Spleen (tissue), 7 donors: ENCODE results near the gene MAGEA10.

Experiments
- POLR2A ChIP-seq, 3 donors: fragments of 450-650 bp; IDR thresholded peaks; one replicate each; pipeline ENCODE4 v1.5.1; 2017; ENCODE audit warnings: antibody characterized with exemption in 3 of 3, mild to moderate bottlenecking in 1 of 3
- POLR2AphosphoS5 ChIP-seq, 3 donors: sonication (generic); formaldehyde crosslinking; IDR thresholded peaks; one replicate each; pipeline ENCODE4 v1.5.1; 2017; ENCODE audit warnings: antibody characterized with exemption in 3 of 3
- TF ChIP-seq, protein P1 (sequence below), 11 experiments: fragments of 200-600 bp in 7 of 11; fragments of 450-650 bp in 4 of 11; sonication (generic) in 4 of 11; IDR thresholded peaks in 8 of 11; conservative IDR thresholded peaks in 3 of 11; 1 replicate in 7 of 11; 2 replicates in 4 of 11; pipeline versions ENCODE4 v1.4.0 to v1.8.0; 2016 to 2021; ENCODE audit warnings: antibody characterized with exemption in 11 of 11, inconsistent platforms in 4 of 11, mild to moderate bottlenecking in 1 of 11
- donor health status: DM: no; HTN: no; CAD: no; lungs with moderate emphysema.
- donor health status: DM: no; HTN: no; CAD: no.
- donor health status: DM: no; HTN: no; CAD: no.

DNA sequence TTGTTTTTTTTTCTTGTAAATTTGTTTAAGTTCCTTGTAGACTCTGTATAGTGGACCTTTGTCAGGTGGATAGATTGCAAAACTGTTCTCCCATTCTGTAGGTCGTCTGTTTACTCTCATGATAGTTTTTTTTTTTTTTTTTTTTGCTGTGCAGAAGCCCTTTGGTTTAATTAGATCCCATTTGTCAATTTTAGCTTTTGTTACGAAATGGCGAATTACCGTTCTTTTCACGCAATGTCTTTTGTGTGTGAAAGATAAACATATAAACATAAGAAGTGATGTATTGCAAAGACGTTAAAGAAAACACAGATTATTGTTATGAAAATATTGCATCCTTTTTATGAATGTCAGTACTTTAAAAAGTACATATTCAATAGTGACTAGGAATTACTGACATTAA lies 34.5 kb downstream of the MAGEA10 start:
- TF ChIP-seq, protein P1, sequence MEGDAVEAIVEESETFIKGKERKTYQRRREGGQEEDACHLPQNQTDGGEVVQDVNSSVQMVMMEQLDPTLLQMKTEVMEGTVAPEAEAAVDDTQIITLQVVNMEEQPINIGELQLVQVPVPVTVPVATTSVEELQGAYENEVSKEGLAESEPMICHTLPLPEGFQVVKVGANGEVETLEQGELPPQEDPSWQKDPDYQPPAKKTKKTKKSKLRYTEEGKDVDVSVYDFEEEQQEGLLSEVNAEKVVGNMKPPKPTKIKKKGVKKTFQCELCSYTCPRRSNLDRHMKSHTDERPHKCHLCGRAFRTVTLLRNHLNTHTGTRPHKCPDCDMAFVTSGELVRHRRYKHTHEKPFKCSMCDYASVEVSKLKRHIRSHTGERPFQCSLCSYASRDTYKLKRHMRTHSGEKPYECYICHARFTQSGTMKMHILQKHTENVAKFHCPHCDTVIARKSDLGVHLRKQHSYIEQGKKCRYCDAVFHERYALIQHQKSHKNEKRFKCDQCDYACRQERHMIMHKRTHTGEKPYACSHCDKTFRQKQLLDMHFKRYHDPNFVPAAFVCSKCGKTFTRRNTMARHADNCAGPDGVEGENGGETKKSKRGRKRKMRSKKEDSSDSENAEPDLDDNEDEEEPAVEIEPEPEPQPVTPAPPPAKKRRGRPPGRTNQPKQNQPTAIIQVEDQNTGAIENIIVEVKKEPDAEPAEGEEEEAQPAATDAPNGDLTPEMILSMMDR (IDR thresholded peaks at IDR 0.05 in 8 of 11, conservative IDR thresholded peaks at IDR 0.05 in 3 of 11) = no peak
- no peak for TF ChIP-seq POLR2A (IDR thresholded peaks at IDR 0.05)
- no peak for TF ChIP-seq POLR2AphosphoS5 (IDR thresholded peaks at IDR 0.05)
